Smooth muscle cell of the umbilical artery (primary cell): ENCODE data around the gene CDH19. TPM values are rescaled to one million over a fixed set of nuclear protein-coding genes. Genes with fewer than 3 reads are reported as not detected.

Source experiments
- total RNA-seq: library from RNA; depleted of rRNA; stranded (reverse); fragments of >200 nt; gene quantifications from 2 replicates; pipeline ENCODE4 v1.2.3, GENCODE V29; 2014

Gene CDH19
- not detected in 2 replicates for total RNA-seq

GRCh38 chr18:66603941-66604627, at the start of gene CDH19:
CDH19 (minus strand) TSS chr18:66604090; CDS start chr18:66572204, 31,886 bp downstream.

